Hematopoietic multipotent progenitor cell (in vitro differentiated cells): Measurements from ENCODE around the gene ZNFX1. TPM values are rescaled to one million over a fixed set of nuclear protein-coding genes. Genes with fewer than 3 reads are reported as not detected.

ENCODE experiments used
- DNase-seq, 3 donors: peaks; one replicate each; pipeline ENCODE4 v3.0.0-alpha.2; 2011 to 2015; ENCODE audit warnings: low read depth in 2 of 3, low spot score in 2 of 3
- total RNA-seq: library from RNA; depleted of rRNA; stranded (reverse); fragments of >200 nt; gene quantifications from one replicate; pipeline ENCODE4 v1.2.3, GENCODE V29; 2012

The ZNFX1 gene
- total RNA-seq, 1 donor = 25.3 TPM

- no peak for DNase-seq
These were observed 15.3 kb upstream of the ZNFX1 start for GRCh38 chr20:49293122-49293521.

- DNase-seq = no peak
These were observed 14.2 kb upstream of the ZNFX1 start for GRCh38 chr20:49292010-49292409.

- DNase-seq = no peak
These were observed 13.3 kb upstream of the ZNFX1 start for GRCh38 chr20:49291200-49291599.

GRCh38 chr20:49290608-49291191 is 12.8 kb upstream of the ZNFX1 start:
- DNase-seq = no peak

- DNase-seq = no peak
These were observed 11.2 kb upstream of the ZNFX1 start for GRCh38 chr20:49288784-49289696.

GRCh38 chr20:49288250-49288751 is 10.4 kb upstream of the ZNFX1 start:
- no peak for DNase-seq

- no peak for DNase-seq
These were observed 9.8 kb upstream of the ZNFX1 start for GRCh38 chr20:49287555-49288249.

GRCh38 chr20:49286689-49287551 is 9.1 kb upstream of the ZNFX1 start:
- peak in 1 of 3 donors; percentile 51 for DNase-seq

- DNase-seq = no peak
These were observed 8.1 kb upstream of the ZNFX1 start for GRCh38 chr20:49285813-49286494.

GRCh38 chr20:49285233-49285668 is 7.4 kb upstream of the ZNFX1 start:
- DNase-seq = no peak

- DNase-seq = no peak
These were observed 7.0 kb upstream of the ZNFX1 start for GRCh38 chr20:49284818-49285217.

- DNase-seq = no peak
These were observed 6.1 kb upstream of the ZNFX1 start for GRCh38 chr20:49283703-49284625.

- no peak for DNase-seq
These were observed 5.4 kb upstream of the ZNFX1 start for GRCh38 chr20:49283176-49283702.

GRCh38 chr20:49282584-49283171 is 4.8 kb upstream of the ZNFX1 start:
- no peak for DNase-seq

GRCh38 chr20:49281913-49282467 is 4.1 kb upstream of the ZNFX1 start:
- DNase-seq = no peak

GRCh38 chr20:49281059-49281912 is 3.4 kb upstream of the ZNFX1 start:
- DNase-seq = peak in 1 of 3 donors; percentile 37
